Esophagus mucosa (tissue), 1 donor: ENCODE results near the gene GAL3ST2. TPM values are rescaled to one million over a fixed set of nuclear protein-coding genes. Genes with fewer than 3 reads are reported as not detected.
A peak's percentile ranks its signal among the peaks of the same experiment; 100 is the strongest.
"Not testable (repeated sequence)": the region's sequence is repeated elsewhere in the genome, so short reads cannot be mapped to it uniquely, and the experiment has no call there.

Source experiments
- ATAC-seq: fragments of 200-7000 bp; cut with Tn5 transposase; one replicate; pipeline ENCODE4 v1.9.1; 2020
- total RNA-seq: library from RNA; stranded (reverse); gene quantifications from one replicate; pipeline ENCODE4 v1.2.4, GENCODE V29; 2023
- donor health status: DM: yes; HTN: yes; CAD: no.

The GAL3ST2 gene
- total RNA-seq, 1 donor from 2014 or later: not detected

DNA sequence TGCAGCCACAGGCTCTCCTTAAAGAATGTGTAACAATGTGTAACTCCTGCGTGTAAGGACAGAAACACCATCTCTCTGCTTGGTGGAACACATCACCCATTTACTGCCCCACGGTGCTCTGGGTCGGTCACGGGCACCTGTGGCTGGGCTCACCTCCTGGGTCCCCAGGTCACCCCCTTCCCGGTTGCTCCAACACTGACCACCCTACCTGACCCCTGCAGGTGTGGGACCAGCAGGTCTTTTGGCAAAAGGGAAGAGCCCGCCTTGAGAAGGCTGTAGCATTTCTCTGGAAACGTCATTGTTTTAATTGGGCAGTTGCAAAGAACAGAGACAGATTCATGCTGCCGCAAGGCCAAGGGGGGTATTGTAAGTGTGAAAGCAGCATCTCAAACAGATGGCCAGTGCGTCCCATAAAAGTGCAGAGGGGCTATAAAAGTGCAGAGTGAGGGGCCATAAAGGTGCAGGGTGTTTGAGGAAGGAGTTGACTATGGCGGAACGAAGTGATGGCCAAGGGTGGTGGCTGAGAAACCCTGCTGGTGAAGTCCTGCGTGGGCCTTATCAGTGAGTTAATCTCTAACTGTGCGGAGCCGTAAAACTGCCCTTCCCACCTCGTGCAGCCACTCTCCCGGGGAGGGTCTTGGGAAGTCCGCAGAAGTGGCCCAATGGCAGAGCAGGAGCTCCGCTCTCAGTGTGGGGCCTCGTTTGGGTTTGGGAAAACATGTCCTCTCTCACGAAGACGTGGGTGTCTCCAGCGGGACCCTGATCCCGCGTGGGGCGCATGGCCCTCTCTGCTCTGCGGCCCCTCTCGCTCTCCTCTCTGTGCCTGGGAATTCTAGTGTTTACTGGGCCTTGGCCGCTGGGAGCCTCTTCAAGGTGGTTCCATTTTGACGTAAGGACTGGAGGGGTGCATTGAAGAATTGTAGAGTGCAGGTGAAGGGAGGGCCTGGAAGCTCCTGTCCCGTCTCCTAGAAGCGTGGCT lies 18.7 kb downstream of the GAL3ST2 start:
- ATAC-seq: no peak

DNA sequence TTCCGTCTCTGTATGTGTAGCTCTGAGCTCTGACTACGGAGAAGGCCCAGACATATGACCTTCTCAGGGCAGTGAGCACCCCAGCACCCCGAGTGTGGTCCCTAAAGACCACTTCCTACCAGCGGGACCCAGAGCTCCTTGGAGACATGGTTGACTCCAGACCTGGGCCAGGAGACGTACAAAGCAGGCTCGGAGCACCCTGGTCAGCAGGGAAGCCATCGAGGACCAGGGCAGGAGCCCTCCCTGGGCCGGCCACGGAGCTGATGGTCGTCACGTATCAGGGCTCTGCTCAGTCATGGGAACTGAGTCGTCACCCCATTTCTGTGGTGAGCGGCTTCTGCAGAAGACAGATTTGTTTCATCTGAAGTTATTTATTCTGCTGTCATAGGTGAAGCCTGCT lies 19.6 kb downstream of the GAL3ST2 start:
- ATAC-seq: no peak

DNA sequence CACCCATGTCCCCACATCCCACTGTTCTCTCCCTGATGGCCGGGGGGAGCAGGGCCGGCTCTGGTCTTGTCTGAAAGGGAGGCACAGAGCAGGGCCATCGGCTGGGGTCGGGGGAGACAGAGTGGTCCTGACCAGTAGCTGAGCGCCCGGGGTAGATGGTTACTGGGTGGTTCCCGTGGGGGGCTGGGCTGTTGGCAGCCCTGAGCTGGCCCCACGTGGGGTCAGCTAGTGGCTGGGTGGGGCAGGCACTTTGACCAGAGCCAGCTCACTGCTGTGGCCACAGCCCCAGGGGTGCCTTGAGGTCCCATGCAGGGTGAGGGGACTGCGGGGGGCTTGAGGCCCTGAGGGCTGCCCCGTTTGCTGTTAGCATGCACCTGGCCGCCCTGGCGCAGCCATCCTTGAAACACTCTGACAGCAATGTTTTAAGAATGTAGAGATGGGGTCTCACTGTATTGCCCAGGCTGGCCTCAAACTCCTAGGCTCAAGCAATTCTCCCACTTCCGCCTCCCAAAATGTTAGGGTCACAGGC lies 20.1 kb downstream of the GAL3ST2 start:
- no peak for ATAC-seq

DNA sequence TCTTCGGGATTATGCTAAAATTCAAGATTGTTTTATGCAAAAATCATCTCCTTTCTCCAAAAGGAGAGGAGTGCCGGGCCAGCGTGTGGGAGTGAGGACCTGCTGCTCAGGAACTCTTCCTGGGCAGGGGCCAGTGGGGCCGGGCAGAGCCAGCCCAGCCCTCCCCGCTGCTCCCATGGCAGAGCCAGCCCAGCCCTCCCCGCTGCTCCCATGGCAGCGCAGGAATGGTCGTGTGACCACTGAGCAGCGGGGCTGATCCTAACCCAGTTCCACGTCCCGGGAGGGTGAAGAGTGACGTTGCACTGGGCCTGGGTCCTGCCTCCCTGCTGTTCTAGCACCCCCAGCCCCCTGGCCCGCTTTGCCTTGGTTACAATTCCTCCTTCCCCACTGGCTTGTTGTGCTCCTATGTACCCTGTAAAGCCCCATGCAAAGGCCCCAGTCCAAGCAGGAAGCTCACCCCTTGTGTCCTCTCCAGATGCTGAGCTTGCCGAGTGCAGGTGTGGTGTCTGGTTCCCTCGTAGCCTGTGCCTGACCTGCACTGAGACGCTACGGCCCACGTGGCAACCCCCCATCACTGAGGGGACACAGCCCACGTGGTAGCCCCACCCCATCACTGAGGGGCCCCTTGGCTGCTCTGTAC lies 20.9 kb downstream of the GAL3ST2 start:
- no peak for ATAC-seq

DNA sequence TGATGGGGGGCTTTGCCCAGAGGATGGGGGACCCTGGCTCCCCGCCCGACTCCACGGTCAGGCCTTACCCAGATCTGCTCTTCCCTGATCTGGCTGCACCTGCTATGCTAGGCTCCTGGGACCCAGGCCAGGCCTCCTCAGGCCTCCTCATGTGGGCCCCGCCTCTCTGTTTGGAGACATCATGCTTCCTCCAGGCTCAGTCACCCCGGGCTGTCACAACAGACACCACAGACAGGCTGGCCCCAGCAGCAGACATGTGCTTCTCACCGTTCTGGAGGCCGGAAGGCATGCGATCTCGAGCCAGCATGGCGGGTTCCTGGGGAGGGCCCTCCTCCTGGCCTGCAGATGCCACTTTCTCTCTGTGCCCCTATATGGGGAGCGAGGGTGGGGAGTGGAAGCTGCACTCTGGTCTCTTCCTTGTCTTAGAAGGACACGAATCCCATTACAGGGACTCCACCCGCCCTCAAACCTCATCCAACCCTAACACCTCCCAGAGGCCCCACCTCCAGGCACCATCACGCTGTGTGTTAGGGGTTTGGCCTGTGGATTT lies 21.5 kb downstream of the GAL3ST2 start:
- ATAC-seq: peak; percentile 6

DNA sequence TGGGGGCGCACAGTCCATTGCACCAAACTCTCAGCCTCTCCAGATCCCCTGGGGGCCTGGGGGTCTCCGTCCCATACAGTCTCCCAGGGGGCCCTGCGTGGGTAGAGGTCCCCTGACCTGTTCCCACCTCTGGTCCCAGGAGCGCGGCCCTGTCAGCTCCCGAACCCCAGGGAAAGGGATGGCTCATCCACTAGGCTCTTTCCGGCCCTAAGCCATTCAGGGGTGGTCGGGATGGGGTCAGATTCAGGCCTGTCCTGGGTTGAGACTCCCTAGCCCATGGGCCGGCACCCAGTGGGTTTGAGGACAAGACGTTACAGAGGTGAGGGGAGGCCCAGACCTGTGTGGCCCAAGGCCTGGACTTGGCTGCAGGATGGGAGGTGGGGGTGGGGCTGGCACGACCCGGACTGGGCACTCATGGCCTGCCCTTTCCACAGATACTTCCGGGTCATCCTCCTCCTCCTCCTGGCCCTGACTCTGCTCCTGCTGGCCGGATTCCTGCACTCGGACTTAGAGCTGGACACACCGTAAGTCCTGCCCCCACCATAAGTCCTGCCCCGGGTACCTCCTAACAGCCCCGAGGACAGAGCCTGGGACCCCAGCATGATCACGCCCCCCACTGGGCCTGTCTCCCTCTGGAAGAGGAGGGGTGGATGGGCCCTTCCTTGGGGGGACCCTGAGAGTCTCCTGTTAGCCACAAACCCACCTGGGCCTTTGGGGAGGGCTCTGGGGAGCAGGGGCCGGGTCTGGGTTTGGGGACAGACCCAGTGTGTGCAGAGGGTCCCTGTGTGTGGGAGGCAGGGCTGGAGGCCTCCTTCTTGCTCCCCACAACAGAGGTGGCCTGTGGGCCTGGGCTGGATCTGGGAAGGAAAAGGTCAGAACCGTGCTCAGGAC lies 22.3 kb downstream of the GAL3ST2 start:
- ATAC-seq: no peak

DNA sequence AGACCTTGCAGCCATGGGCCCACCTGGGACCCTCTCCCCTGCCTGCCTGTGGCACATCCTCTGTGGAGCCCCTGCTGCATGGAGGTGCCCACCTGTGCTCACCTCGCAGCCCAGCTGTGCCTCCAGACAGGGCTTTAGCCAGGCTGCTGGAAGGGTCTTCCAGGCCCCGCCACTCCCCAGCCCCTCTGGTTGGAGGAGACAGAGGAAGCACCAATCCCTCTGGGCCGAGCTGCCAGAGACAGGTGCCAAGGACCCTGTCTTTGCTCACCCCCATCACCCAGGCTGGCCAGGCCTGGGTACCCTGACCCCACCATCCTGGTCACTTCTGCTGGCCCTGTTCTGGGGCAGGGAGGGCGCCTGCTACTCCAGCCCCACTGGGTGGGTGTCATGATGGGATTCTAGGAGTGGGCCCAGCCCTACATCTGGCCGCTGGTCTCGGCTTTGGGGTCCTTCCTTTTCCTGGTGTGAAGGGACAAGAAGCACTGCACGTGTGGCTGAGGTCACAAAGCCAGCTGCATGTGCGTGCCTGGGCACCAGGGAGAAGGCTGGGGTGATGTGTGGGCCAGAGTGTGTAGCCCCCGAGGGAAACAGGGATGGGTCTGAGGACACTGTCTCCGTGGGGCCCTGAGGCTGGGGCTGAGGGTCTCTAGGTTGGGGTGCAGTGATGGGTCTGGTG lies 23.0 kb downstream of the GAL3ST2 start:
- no peak for ATAC-seq

DNA sequence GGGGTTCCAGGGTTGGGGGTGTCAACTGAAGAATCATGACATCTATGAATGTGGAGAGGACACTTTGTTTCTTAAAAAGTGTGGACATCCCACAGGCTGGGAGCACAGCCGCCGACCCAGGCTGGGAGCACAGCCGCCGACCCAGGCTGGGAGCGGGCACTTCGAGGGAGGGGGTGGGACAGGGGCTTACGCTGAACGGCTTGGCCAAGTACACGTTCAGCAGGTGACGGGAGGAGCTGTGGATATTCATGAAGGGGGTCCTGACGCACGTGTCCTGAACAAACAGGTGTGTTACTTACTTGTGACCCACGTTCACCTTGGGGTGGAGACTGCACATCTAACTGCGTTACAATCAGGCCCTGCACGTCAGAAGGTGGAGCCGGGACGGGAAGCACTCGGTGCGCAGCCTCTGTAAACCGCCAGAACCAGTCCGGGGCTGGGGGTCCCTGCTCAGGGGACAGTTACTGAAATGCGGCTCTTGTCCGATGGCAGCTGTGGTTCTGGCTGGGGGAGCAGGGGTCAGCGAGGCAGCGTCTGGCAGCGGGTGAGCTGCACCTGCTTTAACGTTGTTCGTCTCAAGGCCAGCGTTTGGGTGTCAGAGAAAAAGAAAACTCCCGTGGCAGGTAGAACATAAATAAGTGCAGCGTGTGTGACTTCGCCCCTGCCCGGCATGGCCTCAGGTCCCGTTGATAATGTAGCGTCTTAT lies 23.7 kb downstream of the GAL3ST2 start:
- not testable (repeated sequence) for ATAC-seq

DNA sequence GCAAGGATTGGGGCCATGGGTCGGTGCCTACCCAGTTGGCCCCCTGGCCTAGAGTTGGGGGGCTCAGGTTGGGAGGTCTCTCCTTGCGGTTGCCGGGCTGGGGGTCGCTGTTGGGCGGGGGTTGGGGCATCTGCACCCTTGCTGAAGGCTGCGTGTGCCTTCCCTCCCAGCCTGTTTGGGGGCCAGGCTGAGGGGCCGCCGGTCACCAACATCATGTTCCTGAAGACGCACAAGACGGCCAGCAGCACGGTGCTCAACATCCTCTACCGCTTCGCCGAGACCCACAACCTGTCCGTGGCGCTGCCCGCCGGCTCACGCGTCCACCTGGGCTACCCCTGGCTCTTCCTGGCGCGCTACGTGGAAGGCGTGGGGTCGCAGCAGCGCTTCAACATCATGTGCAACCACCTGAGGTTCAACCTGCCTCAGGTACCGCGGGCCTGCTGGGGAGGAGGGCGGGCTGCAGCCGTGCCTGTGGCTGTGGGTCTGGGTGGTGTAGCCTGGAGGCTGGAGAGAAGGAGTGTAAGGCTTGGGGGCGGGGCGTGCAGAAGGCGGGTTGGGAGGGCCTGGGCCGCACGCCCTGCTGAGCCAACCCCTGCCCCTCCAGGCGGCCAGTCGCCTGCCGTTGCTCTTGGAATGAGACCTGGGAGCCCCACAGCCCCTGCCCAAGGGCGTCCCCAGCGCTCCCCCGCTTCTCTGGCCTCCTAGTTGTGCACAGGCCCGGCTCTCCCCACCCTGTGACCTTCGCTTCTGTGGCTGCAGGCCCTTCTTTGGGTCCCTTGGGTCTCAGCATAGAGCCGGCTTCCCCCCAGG lies 25.2 kb downstream of the GAL3ST2 start:
- ATAC-seq: no peak

DNA sequence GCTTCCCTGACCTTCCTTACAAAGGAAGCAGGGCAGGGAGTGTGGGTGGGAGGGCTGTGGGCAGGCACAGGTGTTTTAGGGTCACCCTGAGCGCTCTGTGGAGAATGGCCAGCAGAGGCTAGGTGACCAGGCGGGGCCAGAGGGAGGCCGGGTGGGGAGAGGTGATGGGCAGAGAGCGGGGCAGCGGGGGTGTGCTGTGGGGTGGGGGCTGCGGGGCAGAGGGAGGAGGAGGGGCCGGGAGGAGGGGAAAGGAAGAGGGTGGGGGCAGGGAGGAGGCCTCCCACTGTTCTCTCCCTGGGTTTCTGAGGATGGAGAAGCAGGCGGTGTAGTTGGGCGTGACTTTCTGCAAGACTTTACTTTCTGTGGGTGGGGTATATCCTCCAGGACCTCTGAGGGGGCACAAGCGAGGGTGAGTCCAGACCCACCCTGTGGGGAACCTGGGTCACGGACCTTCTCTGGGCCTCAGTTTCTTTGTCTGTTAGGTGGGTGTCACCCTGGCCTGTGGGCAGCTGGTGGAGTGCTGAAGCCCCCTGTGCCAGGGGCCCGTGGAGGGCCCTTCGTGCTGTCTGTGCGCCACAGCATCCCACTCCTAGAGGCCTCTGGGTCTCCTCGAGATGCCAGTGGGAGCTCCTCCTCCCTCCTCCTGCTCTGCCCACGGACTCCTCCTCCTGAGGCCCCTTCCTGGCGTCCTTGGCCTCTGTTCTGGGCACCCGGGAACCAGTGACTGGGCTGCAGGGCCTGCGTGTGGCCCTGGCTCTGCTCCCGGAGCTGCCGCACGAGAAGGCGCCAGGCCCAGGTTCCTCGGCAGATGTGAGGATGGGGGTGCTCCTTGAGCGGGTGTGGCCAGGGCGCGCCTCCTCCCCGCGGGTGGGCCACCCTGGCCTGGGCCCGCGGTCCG lies 26.0 kb downstream of the GAL3ST2 start:
- ATAC-seq: peak; percentile 5

DNA sequence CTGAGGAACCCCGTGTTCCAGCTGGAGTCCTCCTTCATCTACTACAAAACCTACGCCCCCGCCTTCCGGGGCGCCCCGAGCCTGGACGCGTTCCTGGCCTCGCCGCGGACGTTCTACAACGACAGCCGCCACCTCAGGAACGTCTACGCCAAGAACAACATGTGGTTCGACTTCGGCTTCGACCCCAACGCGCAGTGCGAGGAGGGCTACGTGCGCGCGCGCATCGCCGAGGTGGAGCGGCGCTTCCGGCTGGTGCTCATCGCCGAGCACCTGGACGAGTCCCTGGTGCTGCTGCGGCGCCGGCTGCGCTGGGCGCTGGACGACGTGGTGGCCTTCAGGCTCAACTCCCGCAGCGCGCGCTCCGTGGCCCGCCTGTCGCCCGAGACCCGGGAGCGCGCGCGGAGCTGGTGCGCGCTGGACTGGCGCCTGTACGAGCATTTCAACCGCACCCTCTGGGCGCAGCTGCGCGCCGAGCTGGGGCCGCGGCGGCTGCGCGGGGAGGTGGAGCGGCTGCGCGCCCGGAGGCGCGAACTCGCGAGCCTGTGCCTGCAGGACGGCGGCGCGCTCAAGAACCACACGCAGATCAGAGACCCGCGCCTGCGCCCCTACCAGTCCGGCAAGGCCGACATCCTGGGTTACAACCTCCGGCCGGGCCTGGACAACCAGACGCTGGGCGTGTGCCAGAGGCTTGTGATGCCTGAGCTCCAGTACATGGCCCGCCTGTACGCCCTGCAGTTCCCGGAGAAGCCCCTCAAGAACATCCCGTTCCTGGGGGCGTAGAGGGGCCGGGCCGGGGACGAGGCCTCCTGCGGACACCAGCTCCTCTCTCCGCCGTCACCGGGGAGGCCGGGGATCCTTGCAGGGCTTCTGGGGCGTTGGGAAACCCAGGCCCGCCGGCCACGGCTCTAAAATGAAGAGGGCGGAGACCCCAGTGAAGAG lies 27.0 kb downstream of the GAL3ST2 start:
- peak; percentile 65 for ATAC-seq

DNA sequence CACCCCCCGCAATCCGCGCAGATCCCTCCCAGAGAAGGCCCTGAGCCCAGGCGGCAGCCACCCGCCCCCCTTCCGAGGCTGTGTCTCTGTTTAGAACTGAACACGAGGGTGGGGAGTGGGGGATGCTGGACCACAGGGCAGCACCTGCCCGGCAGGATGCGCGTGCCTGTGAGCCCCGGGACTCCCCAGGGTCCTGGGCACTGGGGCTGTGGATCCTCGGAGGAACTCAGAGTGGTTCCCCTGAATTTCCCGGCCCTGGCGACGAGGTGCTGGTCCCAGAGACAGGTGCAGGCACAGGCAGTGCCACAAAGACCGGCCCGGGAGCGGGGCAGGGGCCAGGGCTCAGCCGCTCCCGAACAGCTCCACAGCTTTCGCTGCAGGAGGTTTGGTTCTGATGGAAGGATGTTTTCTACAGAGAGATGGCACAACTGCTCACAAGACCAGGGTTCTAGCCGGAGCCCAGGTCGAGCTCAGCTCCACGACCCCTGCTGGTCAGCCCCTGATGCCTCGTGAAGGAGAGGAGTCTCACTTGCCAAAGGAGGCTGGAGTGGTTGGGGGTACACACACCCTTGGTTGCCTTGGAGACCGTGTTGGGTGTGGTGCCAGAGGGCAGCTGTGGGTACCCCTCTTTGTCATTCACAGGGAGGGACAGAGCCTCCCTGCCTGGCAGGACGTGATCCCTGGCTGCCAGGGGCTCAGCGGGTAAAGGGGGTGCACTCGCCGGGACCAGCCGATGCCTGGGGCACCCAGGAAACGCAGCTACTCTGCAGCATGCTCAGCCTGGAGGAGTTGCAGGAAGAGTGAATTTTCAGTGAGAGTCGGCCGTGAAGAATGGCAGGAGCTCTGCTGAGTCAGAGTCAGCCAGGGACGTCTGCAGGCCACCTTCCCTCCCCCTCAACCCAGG lies 28.0 kb downstream of the GAL3ST2 start:
- ATAC-seq: peak; percentile 27

DNA sequence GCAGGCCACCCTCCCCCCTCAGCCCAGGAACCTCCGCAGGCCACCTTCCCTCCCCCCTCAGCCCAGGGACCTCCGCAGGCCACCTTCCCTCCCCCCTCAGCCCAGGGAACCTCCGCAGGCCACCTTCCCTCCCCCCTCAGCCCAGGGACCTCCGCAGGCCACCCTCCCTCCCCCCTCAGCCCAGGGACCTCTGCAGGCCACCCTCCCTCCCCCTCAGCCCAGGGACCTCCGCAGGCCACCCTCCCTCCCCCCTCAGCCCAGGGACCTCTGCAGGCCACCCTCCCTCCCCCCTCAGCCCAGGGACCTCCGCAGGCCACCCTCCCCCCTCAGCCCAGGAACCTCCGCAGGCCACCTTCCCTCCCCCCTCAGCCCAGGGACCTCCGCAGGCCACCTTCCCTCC lies 29.6 kb downstream of the GAL3ST2 start:
- not testable (repeated sequence) for ATAC-seq

DNA sequence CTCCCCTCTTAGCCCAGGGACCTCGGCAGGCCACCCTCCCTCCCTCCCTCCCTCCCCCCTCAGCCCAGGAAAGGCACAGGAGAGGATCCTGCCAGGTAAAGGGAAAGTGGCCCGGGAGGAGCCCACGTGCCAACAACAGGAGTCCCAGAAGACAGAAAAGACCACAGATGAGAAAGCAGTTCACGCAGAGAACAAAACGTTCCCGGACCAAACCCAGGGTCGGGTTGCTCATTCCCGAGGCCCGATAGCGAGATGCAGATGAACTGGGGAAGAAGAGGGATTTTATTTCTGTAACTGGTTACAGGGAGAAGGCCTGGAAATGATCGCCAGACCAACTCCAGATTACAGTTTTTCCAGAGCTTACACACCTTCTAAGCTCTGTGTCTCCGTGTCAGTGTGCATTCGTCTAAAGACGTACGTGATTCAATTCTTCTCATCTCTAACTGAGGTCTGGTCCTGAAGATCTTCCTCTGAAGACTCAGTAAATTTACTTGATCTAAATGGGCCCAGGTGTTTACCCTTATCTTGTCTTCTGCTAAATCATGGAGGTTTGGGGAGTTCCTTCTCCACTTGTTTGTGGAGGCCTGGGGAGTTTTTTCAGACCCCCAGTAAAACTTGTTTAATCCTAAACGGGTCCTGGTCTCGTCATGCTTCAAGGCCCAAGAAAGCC lies 31.6 kb downstream of the GAL3ST2 start:
- no peak for ATAC-seq

DNA sequence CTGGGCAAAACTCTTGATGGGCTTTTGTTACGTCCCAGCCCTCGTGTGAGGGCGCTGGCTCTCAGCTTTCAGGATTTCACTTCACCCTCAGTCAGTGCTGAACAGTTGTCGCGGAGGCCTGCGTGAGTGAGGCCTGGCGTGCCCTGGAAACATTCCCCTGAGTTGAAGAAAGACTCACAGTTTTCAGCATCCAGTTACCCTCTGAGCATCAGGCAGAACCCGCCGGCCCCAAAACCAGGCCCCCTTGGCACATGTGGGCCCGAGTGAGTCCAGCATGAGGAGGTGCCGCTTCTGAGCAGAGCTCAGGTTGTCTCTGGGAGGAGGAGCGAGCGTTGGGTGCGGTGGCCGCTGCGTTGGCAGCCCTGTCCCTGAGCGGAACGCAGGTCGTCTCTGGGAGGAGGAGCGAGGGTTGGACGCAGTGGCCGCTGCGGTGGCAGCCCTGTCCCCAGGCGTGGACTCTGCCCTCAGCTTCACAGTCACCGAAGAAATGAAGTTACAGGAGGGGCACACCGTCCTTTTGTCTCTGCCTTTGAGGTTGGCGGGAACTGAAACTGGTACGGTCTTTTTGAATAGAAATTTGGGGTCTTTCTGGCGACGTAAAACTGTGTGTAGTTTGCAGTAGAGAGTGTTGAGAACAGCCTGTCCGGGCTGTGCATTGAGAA lies 32.2 kb downstream of the GAL3ST2 start, which contains the start of gene NEU4:
TSS of gene NEU4 (plus strand) at position 473 of the 662 bp plus-strand sequence. CDS start 5,292 bp downstream, outside the sequence.
- no peak for ATAC-seq
